Glomerular endothelial cell (primary cell): ENCODE measurements around the gene ARRDC1. TPM values are rescaled to one million over a fixed set of nuclear protein-coding genes. Genes with fewer than 3 reads are reported as not detected.
"Not testable (repeated sequence)": the region's sequence is repeated elsewhere in the genome, so short reads cannot be mapped to it uniquely, and the experiment has no call there.

Experiments
- DNase-seq: peaks from one replicate; pipeline ENCODE4 v3.0.0-alpha.2; 2011; ENCODE audit warnings: low read depth, low spot score; ENCODE audit errors: extremely low read depth
- total RNA-seq: library from RNA; depleted of rRNA; stranded (reverse); fragments of >200 nt; gene quantifications from 2 replicates; pipeline ENCODE4 v1.2.3, GENCODE V29; 2015

Gene ARRDC1
- total RNA-seq, 1 donor from 2014 or later = 49.8 TPM

DNA sequence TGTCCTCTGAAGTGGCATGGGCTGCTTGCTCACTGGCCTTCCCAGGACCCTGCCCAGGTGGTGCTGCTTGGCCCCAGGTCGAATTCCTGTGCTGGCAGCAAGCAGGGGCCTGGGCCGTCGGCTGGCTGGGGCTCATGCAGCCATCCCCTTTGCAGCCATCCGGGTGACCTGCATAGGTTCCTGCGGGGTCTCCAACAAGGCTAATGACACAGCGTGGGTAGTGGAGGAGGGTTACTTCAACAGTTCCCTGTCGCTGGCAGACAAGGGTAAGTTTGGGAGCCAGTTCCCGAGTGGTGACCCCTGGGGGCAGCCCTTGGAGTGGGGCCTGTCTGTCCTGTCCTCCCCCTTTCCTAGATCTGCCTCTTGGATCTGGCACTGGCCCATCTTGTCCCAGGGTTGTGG lies 7.3 kb downstream of the ARRDC1 start:
- DNase-seq = no peak

DNA sequence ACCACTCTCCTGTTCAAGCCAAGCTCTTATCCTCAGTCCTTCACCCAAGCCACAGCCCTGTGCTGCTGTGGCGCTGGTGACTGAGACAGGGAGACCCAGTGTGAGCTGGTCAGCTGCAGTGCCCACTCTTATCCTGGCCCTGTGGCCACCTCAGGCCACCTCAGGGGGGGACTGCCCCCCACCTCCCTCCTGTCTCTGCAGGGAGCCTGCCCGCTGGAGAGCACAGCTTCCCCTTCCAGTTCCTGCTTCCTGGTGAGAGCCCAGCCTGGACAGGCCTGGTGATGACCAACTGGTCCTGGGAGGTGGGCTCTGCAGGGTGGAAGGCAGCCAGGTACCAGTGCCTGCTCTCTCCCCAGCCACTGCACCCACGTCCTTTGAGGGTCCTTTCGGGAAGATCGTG lies 7.8 kb downstream of the ARRDC1 start:
- DNase-seq = no peak

DNA sequence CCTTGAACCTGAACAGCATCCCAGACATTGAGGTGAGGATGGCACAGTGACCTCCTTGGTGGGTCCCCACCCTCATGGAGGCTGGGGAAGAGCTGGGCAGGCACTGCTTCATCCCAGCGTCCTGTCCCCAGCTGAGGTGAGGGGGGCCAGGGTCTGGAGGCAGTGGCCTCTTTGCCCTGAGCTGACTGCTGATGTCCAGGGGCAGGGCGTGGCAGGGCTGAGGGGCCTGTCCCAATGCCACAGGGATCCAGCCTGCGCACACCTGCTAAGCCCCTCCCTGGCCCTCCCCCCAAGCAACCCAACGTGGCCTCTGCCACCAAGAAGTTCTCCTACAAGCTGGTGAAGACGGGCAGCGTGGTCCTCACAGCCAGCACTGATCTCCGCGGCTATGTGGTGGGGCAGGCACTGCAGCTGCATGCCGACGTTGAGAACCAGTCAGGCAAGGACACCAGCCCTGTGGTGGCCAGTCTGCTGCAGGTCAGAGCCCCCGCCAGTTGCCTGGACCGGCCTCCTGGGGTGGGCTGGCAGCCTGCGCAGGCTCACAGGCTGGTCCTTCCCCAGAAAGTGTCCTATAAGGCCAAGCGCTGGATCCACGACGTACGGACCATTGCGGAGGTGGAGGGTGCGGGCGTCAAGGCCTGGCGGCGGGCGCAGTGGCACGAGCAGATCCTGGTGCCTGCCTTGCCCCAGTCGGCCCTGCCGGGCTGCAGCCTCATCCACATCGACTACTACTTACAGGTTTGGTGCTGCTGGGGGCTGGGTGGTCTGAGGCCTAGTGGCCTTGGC lies 8.4 kb downstream of the ARRDC1 start:
- no peak for DNase-seq

DNA sequence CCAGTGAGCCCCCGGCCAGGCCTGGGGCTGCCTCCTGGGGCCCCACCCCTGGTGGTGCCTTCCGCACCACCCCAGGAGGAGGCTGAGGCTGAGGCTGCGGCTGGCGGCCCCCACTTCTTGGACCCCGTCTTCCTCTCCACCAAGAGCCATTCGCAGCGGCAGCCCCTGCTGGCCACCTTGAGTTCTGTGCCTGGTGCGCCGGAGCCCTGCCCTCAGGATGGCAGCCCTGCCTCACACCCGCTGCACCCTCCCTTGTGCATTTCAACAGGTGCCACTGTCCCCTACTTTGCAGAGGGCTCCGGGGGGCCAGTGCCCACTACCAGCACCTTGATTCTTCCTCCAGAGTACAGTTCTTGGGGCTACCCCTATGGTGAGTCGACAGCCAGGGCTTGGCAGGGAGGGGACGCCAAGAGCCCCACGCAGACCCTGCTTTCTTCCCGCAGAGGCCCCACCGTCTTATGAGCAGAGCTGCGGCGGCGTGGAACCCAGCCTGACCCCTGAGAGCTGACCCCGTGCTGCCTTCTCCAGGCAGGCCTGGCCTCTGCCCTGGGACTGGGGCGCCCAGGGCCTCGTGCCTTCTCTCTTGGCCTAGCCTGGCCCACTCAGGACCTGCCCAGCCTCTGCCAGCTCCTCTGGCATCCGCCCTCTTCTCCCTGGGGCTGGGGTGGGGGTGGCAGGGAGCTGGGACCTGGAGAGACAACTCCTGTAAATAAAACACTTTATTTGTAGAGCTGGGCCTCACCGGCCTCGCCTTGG lies 9.3 kb downstream of the ARRDC1 start:
- no peak for DNase-seq

DNA sequence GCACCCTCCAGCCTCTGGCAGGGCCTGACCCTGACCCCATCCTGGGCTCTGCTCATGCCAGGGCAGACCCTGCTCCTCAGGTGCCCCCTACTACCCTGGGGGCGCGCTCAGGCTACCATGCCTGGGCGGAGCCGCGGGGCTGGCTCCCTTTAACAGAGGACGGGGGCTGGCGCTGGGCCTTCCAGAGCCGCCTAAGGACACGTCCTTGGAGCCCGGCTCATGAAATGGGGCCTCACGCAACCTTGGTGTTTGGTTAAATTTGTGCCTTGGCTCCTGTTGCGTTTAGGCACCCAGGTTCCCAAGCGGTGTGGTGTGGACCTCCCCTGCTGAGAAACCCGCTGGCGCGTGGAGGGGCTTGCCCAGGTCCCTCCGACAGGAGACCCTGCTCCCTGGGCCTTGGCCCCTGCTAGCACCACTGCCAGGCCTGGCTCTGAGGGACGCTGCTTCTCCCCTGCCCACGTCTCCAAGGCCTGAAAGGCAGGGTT lies 9.9 kb downstream of the ARRDC1 start:
- no peak for DNase-seq

DNA sequence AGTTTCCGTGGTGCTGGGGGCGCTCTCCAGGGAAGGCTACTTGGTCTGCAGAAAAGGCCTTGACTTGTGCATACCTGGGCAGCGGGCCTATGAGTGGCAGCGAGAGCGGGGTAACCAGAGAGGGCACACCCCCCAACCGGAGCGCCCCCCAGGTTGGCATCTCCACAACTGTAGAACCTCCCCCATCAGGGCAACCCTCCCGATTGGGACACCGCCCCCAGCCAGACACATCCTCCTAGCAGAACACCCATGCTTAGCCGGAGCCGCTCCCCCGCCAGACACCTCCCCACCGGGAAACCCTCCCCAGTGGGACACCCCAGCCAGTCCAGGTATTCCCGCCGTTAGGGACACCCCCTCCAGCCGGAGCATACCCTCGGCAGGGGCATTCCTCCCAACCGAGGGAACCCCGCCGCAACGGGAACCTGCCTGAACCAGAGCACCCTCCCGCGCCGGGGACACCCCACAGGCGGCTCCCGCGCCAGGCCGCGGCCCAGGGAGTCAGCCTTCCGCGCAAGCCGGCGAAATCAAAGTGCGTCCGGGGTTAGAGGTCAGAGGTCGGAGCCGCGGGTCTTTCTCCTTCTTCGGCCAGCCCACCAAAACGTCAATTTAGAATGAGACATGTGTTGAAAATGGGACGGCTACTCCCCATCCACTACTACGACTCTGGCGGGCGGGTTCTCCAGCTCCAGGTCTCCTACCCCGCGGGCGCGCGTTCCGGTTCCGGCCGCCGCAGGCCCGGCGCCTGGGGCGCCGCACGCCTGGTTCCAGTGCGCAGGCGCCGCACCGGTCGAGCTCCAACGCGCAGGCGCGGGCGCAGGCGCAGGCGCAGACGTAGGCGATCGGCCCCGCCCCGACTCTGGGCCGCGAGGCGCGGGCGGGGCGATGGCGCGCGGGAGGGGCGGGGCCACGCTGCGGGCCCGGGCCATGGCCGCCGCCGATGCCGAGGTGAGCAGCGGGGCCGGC lies 12.9 kb downstream of the ARRDC1 start, which contains the start of gene EHMT1:
Gene EHMT1 (plus strand): TSS at position 901 of the 963 bp plus-strand sequence. CDS start 24 bp downstream, at position 925.
- no peak for DNase-seq

DNA sequence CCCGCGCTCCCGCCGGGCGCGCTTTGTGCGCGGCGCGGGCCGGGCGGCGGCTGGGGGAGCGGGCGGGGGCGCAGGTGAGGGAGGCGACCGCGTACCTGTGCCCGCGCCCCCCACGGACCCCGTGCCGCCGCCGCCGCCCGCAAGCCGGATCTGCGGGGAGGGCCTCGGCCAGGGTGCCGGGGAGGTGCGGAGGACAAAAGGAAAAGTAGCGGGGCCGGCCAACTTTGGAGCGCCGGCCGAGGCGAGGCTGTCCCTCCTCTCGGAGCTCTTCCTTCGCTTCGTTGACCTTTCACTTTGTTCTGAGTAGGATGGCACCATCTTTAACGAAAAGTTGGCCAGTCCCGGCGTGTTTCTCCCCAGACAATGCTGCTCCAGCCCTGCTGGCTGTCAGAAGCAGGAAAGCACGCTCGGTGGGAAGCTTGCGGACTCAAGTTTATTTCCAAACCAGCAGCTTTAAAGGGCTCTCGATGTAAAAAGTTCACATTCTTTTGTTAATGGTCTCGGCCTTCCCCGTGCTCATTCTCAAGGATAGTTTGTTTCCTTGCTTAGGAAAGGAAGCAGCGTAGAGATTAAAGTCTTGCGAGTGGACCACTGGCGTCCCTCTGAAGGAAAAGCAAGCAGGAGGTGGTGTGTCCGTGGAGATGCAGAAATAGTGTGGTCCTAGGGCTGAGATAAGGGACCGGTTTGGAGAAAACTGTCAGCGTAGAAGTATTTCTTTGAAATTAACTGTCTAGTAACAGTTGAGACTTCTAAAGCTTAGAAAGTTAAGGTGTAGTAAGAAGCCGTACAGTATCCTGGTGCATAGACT lies 14.0 kb downstream of the ARRDC1 start:
- DNase-seq = no peak

DNA sequence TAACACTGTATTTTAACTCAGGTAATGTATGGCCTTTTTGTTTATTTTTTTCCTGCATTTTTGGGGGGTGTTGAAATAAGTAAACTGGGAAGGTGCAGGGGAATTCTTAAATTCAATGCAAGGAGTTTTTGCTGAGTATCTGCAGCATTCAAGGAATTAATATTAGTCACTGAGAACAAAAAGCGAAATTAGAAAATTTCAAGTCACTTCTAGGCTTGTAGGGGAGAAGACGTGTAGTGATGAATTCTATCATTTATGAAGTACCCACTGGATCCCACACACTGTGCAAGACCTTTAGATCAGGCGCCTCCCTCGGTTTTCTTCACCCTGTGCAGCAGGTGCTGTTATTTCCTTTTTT lies 14.5 kb downstream of the ARRDC1 start:
- no peak for DNase-seq

DNA sequence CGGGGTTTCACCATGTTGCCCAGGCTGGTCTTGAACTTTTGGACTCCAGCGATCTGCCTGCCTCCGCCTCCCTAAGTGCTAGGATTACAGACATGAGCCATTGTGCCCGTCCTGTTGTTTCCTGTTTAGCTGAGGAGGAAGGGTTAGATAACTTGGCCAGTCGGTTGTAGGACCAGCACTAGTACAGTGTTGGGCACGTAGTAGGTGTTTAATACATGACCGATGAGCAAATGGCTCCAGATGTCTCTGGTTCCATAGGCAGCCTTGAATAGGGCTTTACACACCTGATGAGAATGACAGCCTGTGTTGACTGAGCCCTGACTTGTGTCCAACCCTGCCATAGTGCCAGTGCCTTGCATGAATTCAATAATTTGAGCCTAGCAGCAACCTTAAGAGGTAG lies 15.1 kb downstream of the ARRDC1 start:
- no peak for DNase-seq

DNA sequence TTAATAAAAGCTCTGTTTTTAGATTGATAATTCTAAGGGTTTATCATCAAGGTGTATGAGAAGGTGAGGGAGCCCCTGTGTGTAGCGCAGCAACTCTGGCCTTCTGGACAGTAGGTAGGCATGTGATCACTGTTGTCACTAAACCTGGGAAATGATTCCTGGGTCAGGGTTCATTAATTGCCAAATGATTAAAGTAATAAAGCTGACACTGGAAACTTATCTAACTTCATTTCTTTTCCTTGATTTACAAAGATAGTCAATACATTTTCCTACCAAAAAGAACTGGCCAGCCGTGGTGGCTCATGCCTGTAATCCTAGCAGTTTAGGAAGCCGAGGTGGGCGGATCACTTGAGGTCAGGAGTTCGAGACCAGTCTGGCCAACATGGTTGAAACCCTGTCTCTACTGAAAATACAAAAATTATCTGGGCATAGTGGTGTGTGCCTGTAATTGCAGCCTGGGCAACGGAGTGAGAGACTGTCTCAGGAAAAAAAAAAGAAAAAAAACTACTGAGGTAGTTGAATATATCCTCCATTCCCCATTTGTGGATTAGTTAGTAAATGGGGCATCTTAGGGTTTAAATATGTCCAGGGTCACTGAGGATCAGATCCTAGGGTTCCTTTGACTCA lies 15.8 kb downstream of the ARRDC1 start:
- DNase-seq = no peak

DNA sequence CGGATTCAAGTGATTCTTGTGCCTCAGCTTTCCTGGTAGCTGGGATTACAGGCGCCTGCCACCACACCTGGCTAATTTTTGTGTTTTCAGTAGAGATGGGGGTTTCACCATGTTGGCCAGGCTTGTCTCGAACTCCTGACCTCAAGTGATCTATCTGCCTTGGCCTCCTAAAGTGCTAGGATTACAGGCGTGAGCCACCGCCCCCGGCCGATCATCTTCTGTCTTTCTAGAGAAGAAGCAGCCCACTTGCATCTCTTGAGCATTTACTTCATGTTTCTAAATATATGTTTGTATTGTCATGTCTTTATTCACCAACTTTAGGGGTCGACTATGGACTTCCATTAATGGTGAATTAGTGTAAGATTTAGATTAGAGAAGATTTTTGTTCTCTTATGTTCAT lies 16.7 kb downstream of the ARRDC1 start:
- DNase-seq = not testable (repeated sequence)

DNA sequence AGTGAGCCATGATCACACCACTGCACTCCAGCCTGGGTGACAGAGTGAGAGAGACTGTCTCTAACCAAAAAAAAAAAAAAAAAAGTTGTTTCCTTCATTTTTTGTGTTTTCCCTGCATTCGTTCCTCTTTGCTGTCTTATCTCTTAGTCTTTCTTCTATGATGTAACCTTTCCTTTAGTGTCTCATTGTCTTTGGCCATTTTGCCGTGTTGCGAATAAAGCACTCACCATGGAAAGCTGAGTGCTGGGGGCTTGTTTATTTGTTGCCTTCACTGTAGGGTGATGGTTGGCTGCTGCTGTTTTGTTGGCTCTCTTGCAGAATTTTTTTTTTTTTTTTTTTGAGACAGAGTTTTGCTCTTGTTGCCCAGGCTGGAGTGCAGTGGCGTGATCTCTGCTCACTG lies 21.0 kb downstream of the ARRDC1 start:
- no peak for DNase-seq

DNA sequence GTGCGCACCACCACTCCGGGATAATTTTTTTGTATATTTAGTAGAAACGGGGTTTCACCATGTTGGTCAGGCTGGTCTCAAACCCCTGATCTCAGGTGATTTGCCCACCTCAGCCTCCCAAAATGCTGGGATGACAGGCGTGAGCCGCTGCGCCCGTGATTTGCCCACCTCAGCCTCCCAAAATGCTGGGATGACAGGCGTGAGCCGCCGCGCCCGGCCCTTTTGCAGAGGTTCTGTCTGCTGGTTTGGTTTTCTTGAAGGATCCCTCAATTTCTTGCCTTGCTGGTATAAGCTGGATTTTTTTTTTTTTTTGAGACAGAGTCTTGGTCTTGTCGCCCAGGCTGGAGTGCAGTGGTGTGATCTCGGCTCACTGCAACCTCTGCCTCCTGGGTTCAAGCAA lies 21.9 kb downstream of the ARRDC1 start:
- not testable (repeated sequence) for DNase-seq

DNA sequence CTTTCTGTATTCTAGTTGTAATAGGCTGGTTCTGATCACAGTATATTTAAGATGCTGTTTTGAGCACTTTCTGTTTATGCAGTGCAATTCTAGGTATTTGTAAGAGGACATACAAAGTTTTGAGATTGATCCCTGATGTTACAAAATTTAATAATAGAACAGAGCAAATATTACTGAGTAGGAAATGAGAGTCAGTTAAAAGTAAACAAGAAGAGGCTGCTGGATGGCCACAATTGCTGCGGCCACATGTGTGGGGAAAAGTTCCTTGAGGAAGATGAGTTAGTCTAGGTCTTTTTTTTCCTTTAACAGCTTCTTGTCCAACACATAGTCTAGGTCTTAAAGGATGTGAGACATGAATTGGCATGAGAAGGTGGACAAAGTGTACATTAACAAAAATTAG lies 24.6 kb downstream of the ARRDC1 start:
- DNase-seq = no peak

DNA sequence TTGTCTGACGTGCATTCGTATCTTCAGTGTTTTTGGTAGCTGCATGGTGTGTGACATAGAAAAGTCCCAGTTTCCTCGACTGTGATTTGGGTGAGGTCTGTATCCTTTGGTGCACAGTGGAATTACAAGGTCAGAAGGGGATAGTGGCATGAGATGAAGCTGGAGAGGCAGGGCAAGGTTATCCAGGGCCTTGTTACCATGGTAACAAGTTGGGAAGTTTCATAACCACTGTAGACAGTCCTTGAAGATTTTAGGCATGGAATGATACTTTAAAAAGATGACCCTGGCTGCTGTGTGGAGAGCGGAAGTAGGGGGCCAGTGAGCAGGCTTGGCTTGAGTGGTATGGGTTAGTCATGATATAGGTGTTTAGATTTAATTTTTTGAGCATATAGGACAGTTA lies 25.2 kb downstream of the ARRDC1 start:
- no peak for DNase-seq

DNA sequence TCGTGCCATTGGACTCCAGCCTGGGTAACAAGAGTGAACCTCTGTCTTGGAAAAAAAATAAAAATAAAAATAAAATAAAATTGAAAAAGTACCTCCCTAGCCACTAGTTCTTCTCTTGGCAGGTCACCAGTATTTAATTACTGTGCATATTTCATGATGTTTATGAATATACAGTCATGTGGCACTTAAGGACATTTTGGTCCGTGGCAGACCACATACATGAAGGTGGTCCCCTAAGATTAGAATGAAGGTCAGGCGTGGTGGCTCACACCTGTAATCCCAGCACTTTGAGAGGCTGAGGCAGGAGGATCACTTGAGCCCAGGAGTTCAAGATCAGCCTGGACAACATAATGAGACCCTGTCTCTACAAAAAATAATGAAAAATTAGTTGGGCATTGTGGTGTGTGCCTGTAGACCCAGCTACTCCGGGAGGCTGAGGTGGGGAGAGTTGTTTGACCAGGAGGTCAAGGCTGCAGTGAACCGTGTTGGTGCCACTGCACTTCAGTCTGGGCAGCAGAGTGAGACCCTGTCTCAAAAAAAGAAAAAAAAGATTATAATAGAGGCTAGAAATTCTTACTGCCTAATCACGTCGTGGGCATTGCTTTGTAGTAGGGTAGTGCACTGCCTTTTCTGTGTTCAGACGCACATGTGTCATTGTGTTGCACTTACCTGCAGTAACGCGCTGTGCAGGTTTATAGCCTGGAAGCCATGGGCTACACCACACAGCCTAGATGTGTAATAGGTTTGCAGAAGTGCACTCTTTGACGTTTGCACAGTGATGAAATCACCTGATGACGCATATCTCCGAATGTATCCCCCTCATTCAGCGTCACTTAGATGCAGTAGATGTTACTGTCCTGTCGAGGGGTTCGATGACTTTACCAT lies 26.1 kb downstream of the ARRDC1 start:
- DNase-seq = no peak

DNA sequence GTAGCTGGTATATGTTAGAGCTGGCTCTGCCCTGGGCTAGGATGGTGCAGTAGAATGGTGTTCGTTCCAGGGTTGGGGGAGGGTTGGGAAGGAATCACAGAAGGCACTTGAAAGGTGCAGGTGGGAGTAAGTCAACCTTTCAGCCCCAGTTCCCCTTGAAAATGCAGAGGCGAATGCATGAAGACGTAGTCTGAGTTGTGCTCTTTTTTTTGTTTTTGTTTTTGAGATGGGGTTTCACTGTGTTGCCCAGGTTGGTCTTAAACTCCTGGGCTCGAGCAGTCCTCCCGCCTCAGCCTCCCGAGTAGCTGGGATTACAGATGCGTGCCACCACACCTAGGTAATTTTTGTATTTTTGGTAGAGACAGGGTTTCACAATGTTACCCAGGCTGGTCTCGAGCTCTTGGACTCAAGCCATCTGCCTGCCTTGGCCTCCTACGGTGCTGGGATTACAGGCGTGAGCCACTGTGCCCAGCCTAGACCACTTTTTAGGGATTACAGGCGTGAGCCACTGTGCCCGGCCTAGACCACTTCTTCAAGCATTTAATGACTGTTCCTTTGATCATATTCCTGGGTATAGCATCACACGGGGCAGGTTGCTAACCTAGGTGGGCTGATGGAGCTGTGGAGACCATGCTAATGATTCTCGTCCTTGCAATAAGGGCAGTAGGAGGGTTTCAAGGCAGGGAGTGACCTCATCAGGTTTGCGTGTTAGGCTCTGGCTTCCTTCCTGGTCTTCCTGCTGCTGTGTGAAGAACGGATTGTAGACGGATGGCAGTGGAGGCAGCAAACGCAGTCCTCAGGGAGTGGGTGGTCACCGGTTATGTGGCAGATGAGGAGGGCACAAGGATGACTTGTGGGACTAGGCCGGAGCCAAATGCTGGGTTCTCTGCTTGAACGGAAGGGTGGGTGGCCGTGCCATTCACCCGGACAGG lies 27.0 kb downstream of the ARRDC1 start:
- DNase-seq = peak; percentile 56

DNA sequence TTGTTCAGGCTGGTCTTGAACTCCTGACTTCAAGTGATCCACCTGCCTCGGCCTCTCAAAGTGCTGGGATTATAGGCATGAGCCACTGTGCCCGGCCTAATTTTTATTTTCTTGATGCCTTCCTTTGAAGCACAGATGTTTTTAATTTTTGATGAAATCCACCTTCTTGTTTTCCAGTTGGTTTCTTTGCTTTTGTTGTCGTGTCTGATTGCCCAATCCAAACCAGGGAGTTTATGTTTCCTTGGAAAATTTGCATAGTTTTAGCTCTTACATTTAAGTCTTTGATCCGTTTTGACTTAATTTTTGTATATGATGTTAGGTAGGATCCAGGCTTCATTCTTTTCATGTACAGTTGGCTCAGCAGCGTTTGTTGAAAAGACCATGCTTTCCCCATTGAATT lies 28.5 kb downstream of the ARRDC1 start:
- no peak for DNase-seq
